Pancreas (tissue), 10 donors: ENCODE results near the gene PRKAG3. TPM values are rescaled to one million over a fixed set of nuclear protein-coding genes. Genes with fewer than 3 reads are reported as not detected.
A peak's percentile ranks its signal among the peaks of the same experiment; 100 is the strongest.

Experiments used
- ATAC-seq, 4 donors: fragments of 200-7000 bp; cut with Tn5 transposase; one replicate each; pipeline versions ENCODE4 v1.8.0 to v1.9.1; 2020; ENCODE audit warnings: mild to moderate bottlenecking in 4 of 4, moderate library complexity in 4 of 4
- DNase-seq, 6 donors: peaks; one replicate each; pipeline ENCODE4 v3.0.0-alpha.2; 2020
- FAIRE-seq: peaks from 2 replicates; lab custom pipeline; 2012; peaks lifted over from hg19 to GRCh38; lab: Jason Lieb, UNC
- H3K27ac ChIP-seq, 4 donors: fragments of 200-600 bp; sonication (generic); 1 replicate in 3 of 4; 2 replicates in 1 of 4; pipeline versions ENCODE4 v1.5.0 to v1.8.0; 2020
- H3K27me3 ChIP-seq, 4 donors: fragments of 200-600 bp; one replicate each; pipeline ENCODE4 v1.8.0; 2021
- H3K36me3 ChIP-seq, 3 donors: fragments of 200-600 bp; sonication (generic) in 1 of 3; one replicate each; pipeline versions ENCODE4 v1.5.0 to v1.8.0; 2020 to 2021
- H3K4me1 ChIP-seq, 3 donors: fragments of 200-600 bp; one replicate each; pipeline ENCODE4 v1.8.0; 2021
- H3K4me3 ChIP-seq, 4 donors: fragments of 200-600 bp; sonication (generic) in 2 of 4; one replicate each; pipeline versions ENCODE4 v1.5.0 to v1.8.0; 2020 to 2021
- H3K9me3 ChIP-seq, 4 donors: fragments of 200-600 bp; one replicate each; pipeline ENCODE4 v1.8.0; 2021
- CTCF ChIP-seq, 4 donors: fragments of 200-600 bp; sonication (generic) in 3 of 4; IDR thresholded peaks; one replicate each; pipeline versions ENCODE4 v1.5.0 to v1.8.0; 2021; ENCODE audit warnings: antibody characterized with exemption in 4 of 4
- WGBS, 2 donors: extraction: QIAGEN DNeasy Blood & Tissue Kit; methylation state at CpG; one replicate each; pipeline ENCODE4 v1.1.7; 2013; 5-methylcytosine and 5-hydroxymethylcytosine counted together
- intact Hi-C, 3 donors: fragments of 100-400 bp; cut with DNase I; formaldehyde crosslinking; loops; one replicate each; pipeline versions ENCODE4 v1.11.1 to v1.14.2; 2022
- polyA plus RNA-seq, 2 donors: library from polyadenylated mRNA; stranded (reverse); fragments of 200-250 nt; gene quantifications; one replicate each; pipeline ENCODE4 v1.2.3, GENCODE V29; 2013
- total RNA-seq, 6 donors: library from RNA; stranded (reverse); fragmentation: NEBNext Ultra II Directional in 4 of 6; extraction: Animal tissue kit (Norgen Biotek cat#: 25700) in 4 of 6; gene quantifications; one replicate each; pipeline versions ENCODE4 v1.2.1 to v1.2.4, GENCODE V29; 2021 to 2023
- donor health status: healthy with polysubstance abuse.
- donor health status: DM: no; HTN: no; CAD: no; lungs with moderate emphysema.
- donor health status: DM: no; HTN: no; CAD: no.
- donor health status: control.
- donor health status: control.
- donor health status: Bipolar disorder and iron deficiency.
- donor health status: DM: yes; HTN: yes; CAD: no.
- donor health status: DM: no; HTN: no; CAD: no.
- donor health status: DM: no; HTN: no; CAD: no.
- donor health status: DM: yes; HTN: yes; CAD: no.

Gene PRKAG3
- total and polyA plus RNA-seq, 8 donors: not detected

DNA sequence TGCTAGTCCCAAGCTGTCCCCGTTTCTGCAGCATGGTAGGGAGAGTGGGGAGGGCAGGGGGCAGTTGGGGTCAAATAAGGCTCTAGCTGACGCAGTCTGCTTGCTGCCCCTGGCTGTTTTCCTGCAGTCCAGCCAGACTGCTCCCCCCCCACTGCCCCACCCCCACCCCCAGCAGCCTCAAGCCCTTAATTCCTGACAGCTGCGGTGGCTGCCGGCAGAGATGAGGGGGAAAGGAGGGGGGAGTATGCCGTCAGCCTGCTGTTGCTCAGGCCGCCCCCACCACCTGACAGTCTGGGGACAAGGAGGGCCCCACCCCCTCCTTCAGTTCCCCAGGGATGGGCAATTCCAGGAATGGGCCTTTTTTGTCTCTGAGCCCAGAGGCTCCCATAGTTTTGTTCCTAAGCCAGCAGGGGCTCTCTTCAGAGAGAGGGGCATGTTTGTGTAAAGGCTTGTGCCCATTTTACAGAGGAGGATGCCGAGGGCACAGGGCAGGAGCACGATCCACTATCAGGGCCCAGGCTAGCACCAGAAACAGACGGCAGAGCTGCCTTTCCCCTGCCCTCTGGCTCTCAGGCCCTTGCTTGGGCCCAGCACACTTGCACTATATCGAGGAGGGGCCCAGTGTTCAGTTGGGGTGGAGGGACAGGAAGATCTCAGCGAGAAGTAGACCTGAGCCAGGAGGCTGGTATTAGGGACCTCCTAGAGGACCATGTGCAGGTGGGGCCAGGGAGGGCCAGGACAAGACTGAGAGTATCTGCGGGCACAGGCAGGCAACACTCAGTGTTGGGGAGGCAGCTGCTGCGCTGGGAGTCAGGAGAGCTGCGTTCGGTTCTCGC, 47.5 kb upstream of the PRKAG3 start:
- no peak overlapping the region for H3K27ac ChIP-seq
- no peak overlapping the region for H3K4me3 ChIP-seq
- H3K9me3 ChIP-seq: no peaks in the 10 kb centered on the region
- intact Hi-C loops: no loop called here
- whole genome bisulfite sequencing, 2 donors: 40 to 45% methylated on average over 16 of the region's 16 CpGs
- DNase-seq (no peak), FAIRE-seq (no peak), ATAC-seq (no peak)
- H3K36me3 ChIP-seq: no peaks in the 10 kb centered on the region
- peaks cover 0 to 14% (median 2%) of the 10 kb centered on the region in 4 donors for H3K27me3 ChIP-seq
- TF ChIP-seq CTCF (IDR thresholded peaks at IDR 0.05): no peak
- peaks cover 0 to 11% (median 11%) of the 10 kb centered on the region in 3 donors for H3K4me1 ChIP-seq

DNA sequence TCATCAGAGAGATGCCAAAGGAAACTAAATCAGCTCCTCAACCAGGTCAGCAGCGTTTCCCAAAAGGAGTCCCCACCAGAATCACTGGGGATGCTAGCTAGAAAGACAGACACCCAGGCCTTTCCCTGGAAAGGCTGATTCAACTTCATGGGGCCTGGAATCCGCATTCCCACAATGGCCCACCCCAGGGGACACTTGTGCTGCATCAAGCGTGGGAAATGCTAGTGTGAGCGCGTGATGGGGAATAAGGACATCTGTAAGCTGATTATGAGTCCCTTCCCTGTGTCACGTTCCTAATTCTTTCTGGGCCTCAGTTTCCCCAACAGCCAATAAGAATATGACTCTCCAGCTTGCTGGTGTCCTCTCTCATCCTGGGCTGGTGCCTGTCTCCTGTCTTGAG, 46.9 kb upstream of the PRKAG3 start:
- H3K4me3 ChIP-seq: no peak overlapping the region
- H3K27me3 ChIP-seq: peaks cover 0 to 17% (median 2%) of the 10 kb centered on the region in 4 donors
- no peak for ATAC-seq
- no peaks in the 10 kb centered on the region for H3K9me3 ChIP-seq
- H3K4me1 ChIP-seq: peaks cover 0 to 11% (median 11%) of the 10 kb centered on the region in 3 donors
- WGBS, 2 donors: 42 to 54% methylated on average over 6 of the region's 6 CpGs
- no peaks in the 10 kb centered on the region for H3K36me3 ChIP-seq
- intact Hi-C loops: no loop called here
- FAIRE-seq: no peak
- H3K27ac ChIP-seq: no peak overlapping the region
- no peak for DNase-seq
- TF ChIP-seq CTCF (IDR thresholded peaks at IDR 0.05): no peak

DNA sequence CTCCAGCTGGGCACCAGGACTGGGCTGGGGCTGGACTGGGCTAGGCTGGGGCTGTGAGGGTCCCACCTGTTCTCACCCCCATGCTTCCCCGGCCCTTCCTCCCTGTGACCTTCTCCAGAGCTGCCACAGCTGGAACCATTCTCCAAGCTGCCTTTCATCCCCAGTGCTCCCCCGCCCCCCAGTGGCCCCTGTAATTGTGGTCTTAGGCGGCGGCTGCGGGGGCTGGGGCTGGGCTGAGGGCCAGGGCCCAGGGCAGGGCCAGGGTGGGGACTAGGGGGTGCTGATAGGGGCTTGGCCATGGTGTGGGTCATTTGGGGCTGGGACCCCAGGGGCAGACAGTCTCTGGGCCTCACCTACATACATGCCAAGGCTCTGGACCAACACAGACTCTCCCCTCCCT, 46.3 kb upstream of the PRKAG3 start:
- 35 to 37% methylated on average over 5 of the region's 5 CpGs for WGBS, 2 donors
- Histone ChIP-seq H3K27ac (no peak overlapping the region), H3K36me3 (no peaks in the 10 kb centered on the region), H3K4me3 (no peak overlapping the region), H3K27me3 (peaks cover 0 to 23% (median 2%) of the 10 kb centered on the region in 4 donors), H3K4me1 (peaks cover 0 to 11% (median 11%) of the 10 kb centered on the region in 3 donors), H3K9me3 (no peaks in the 10 kb centered on the region)
- DNase-seq (peak in 1 of 6 donors; percentile 54), ATAC-seq (no peak), FAIRE-seq (no peak)
- TF ChIP-seq CTCF (IDR thresholded peaks at IDR 0.05): no peak
- intact Hi-C loops: no loop called here

DNA sequence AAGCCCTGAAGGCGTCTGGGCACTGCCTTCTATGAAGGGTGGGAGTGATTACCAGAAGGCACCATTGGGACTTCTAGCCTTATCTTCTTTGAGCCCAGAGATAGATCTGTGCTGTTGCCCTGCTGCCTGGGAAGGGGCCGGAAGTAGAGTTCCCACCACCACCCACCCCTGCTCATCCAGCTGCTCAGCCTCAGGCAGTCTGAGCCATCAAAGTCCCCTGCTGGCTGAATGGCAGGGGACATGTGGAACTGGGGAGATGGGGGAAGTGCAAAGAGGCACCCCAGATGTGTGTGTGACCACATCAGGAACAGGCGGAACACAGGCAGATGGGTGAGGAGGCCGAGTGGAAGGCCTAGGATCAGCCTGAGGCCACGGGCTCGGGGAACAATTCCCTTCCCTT, 45.7 kb upstream of the PRKAG3 start:
- WGBS, 2 donors: 56 to 69% methylated on average over 6 of the region's 6 CpGs
- FAIRE-seq (no peak), ATAC-seq (no peak), DNase-seq (no peak)
- H3K36me3 ChIP-seq: no peaks in the 10 kb centered on the region
- intact Hi-C loops: no loop called here
- peaks cover 0 to 28% (median 2%) of the 10 kb centered on the region in 4 donors for H3K27me3 ChIP-seq
- TF ChIP-seq CTCF (IDR thresholded peaks at IDR 0.05): no peak
- H3K9me3 ChIP-seq: no peaks in the 10 kb centered on the region
- no peak overlapping the region for H3K4me3 ChIP-seq
- H3K27ac ChIP-seq: no peak overlapping the region
- peaks cover 0 to 11% (median 11%) of the 10 kb centered on the region in 3 donors for H3K4me1 ChIP-seq
